Endothelial cell of umbilical vein (primary cell): ENCODE data around the gene RAD51B.
"Not testable (repeated sequence)": the region's sequence is repeated elsewhere in the genome, so short reads cannot be mapped to it uniquely, and the experiment has no call there.

Experiments
- CTCF ChIP-seq, 2 donors: IDR thresholded peaks; 1 replicate in 1 of 2; 2 replicates in 1 of 2; pipeline ENCODE4 v1.5.1; 2011; ENCODE audit warnings: low read length in 2 of 2, mild to moderate bottlenecking in 2 of 2, moderate library complexity in 2 of 2, control low read depth in 1 of 2, inconsistent platforms in 1 of 2, low read depth in 1 of 2; ENCODE audit not compliant: insufficient read depth in 1 of 2; ENCODE audit errors: extremely low read depth in 1 of 2
- EZH2 ChIP-seq: IDR thresholded peaks from 2 replicates; pipeline ENCODE4 v1.6.1; 2012; ENCODE audit warnings: borderline replicate concordance, low read depth, mild to moderate bottlenecking, moderate library complexity, low read length, inconsistent platforms; ENCODE audit not compliant: severe bottlenecking
- FOS ChIP-seq: IDR thresholded peaks from 2 replicates; pipeline ENCODE4 v1.6.1; 2011; ENCODE audit warnings: mild to moderate bottlenecking, low read length, moderate library complexity, borderline replicate concordance; ENCODE audit not compliant: insufficient read depth
- GATA2 ChIP-seq: IDR thresholded peaks from 2 replicates; pipeline ENCODE4 v1.7.0; 2011; ENCODE audit warnings: low read depth, mild to moderate bottlenecking, moderate library complexity, mixed read lengths, low read length; ENCODE audit not compliant: insufficient read length, insufficient read depth
- JUN ChIP-seq: IDR thresholded peaks from 2 replicates; pipeline ENCODE4 v1.6.1; 2011; ENCODE audit warnings: borderline replicate concordance, low read depth; ENCODE audit not compliant: insufficient read length, insufficient read depth
- MAX ChIP-seq: IDR thresholded peaks from 2 replicates; pipeline ENCODE4 v1.6.1; 2011; ENCODE audit not compliant: insufficient read depth, insufficient read length
- MYC ChIP-seq: IDR thresholded peaks from one replicate; pipeline ENCODE4 v1.6.1; 2011; ENCODE audit warnings: mild to moderate bottlenecking, low read depth, low read length
- POLR2A ChIP-seq: IDR thresholded peaks from 2 replicates; pipeline ENCODE4 v1.6.1; 2012; ENCODE audit warnings: low read depth, mild to moderate bottlenecking, control low read depth, low read length
- POLR2AphosphoS5 ChIP-seq: IDR thresholded peaks from 2 replicates; pipeline ENCODE4 v1.6.1; 2012; ENCODE audit warnings: low read depth, mild to moderate bottlenecking, control low read depth, low read length, moderate library complexity; ENCODE audit not compliant: insufficient read depth

GRCh38 chr14:68258995-68259394 lies 439.4 kb downstream of the RAD51B start:
- TF ChIP-seq MAX; CTCF (IDR thresholded peaks at IDR 0.05; ENCODE audit: extremely low read depth in 1 of 2, insufficient read depth in 1 of 2, low read depth in 1 of 2, low read length in 2 of 2); POLR2A; POLR2AphosphoS5; FOS; EZH2; MYC; GATA2; JUN: not testable (repeated sequence)
